Stimulated activated CD4-positive, alpha-beta T cell treated with anti-CD3 and anti-CD28 coated beads, Interleukin-1b, Interleukin-23, amount 100 ng/mL, for 24 hours (primary cell): Measurements from ENCODE around the gene DYNLT2B.
"Not testable (repeated sequence)": the region's sequence is repeated elsewhere in the genome, so short reads cannot be mapped to it uniquely, and the experiment has no call there.

Experiments used
- DNase-seq, 4 experiments: peaks; one replicate each; pipeline ENCODE4 v3.0.0-alpha.2; 2020; ENCODE audit warnings: low read depth in 4 of 4, low spot score in 1 of 4

Gene DYNLT2B

DNA sequence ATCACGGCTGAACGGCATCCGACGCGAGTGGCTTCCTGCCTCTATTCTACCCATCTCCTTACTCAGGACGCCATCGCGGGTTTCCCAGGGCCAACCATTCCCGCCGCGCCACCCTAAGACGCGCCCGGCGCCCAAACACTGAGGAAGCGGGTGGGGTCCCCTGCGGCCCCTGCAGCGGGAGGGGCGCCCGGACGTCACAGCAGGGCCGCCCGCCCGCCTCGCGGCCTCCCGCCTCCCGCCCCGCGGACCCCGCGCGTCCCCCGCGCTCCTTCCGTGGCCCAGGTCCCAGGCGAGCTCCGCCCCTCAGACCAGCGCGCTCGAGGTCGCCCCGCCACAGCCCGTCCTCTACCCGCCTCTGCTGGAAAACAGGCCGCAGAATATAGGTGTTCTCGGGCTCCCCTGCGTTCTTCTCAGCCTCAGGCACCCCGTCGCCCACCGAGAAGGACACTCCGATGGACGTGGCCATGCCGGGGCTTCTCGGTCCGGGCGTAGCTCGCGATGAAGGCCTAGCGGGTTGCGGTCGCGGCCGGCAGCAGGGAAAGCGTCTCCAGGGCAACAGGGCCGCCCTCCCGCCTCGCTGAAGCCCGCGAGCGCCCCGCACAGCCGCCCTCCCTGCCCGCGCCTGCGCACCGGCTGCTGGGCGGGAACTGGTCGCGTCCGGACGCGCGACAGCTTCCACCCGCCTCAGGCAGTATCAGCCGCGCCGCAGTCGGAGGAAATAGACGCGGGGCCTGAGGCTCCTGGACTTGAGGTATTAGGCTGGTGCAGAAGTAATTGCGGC lies at the start of gene DYNLT2B:
Gene DYNLT2B, minus strand, starts transcription at position 554 of the 781 bp plus-strand sequence. Its CDS starts 88 bp downstream, at position 466.
- peak; percentile 65 to 82 (median 71) for DNase-seq

DNA sequence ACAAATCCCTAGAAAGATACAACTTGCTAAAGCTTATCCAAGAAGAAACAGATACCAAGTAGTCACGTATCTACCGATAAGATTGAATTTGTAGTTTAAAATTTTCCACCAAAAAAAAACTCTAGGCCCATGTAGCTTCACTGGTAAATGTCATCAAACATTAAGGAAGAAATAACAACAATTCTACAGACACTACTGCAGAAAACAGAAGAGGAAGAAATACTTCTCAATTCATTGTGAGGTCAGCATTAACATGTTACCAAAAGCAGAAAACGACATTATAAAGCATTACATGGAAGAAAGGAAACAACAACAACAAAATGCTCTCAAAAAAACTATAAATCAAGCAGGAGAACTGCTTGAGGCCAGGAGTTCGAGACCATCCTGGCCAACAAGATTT lies 47.7 kb upstream of the DYNLT2B start:
- no peak for DNase-seq

DNA sequence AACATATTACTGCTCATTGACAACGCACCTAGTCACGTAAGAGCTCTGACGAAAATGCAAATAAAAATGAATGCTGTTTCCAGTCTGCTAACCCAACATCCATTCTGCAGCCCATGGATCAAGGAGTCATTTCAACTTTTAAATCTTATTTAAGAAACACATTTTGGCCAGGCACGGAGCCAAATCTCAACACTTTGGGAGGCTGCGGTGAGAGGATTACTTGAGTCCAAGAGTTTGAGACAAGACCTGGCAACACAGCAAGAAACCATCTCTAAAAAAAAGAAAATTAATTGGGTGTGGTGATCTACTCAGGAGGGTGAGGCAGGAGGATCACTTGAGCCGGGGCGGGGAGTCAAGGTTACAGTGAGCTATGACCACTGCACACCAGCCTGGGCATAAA lies 42.5 kb upstream of the DYNLT2B start:
- DNase-seq: no peak

DNA sequence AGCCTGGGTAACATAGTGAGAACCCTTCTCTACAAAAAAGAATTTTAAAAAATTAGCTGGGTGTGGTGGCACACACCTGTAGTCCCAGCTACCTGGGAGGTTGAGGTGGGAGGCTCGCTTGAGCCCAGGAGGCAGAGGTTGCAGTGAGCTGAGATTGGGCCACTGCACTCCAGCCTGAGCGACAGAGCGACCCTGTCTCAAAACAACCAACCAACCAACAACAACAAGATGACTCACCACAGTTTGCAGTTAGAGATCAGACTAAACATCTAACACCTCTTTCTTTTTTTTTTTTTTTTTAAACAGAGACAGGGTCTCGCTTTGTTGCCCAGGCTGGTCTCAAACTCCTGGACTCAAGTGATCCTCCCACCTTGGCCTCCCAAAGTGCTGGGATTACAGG lies 40.5 kb upstream of the DYNLT2B start:
- DNase-seq: not testable (repeated sequence)

DNA sequence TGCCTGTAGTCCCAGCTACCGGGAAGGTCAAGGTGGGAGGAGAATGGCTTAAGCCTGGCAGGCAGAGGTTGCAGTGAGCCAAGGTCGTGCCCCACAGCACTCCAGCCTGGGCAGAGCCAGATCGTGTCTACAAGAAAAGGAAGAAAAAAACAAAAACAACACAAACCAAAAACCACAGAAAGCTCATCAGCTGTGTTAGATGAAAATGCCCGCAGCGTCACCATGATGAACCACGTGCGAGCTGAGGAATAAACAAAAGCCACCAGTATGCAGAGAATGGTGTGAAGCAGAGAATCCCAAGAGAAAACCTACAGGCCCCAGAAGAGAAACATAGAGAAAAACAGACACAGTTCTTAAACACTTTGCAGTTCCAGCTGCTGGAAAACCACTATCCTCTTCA lies 39.9 kb upstream of the DYNLT2B start:
- DNase-seq: no peak

DNA sequence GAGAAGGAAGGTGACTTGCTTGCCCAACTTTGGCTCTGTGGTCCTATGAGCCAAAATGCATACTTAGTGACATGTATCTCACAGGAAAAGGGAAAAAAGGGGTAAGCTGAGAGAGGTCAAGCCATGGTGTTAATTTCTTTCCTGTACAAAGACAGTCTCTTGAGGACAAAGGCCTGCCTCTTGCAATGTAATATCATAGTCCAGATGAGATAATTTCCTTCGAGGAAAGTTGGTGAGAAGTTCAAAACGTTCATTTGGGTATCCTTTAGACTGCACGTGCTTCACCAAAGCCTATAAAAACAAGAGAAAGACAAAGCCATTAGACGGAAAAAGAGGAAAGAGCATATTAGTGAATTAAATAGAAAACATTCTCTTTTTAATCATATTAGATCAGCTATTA lies 38.5 kb upstream of the DYNLT2B start:
- DNase-seq: no peak

DNA sequence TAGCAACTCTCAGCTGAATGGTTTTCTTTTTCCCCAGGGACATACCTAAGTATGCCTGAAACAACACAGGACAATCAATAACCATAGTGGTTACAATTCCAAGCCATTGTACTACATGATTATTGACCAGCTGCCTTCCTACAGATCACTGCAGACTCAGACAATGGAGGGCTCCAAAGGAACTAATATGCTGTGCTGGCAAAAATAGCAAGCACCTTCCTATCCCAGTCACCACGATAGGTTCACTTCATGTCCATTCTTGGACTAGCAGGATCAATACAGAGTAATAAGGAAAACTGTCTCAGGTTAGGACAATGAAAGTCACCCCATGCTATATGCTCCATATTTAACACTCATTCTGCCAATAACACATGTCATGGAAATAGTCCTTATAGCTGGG lies 37.6 kb upstream of the DYNLT2B start:
- no peak for DNase-seq

DNA sequence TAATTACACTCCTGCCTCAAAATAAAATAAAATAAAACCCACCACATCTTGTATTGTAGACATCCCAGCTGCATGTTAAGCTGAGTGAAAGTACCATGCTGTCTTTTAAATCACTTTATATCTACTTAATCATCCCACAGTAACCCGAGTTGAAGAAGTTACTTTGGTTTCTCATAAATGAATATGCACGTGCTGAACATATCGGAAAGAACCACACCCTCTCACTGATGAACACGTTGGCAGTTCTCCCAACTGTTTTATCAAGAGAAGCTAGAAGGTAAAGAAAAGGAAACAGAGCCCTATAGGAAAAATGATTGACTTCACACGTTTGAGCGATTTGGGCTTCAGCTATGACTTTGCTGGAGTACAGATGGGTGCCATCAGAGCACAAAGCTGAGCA lies 36.1 kb upstream of the DYNLT2B start:
- DNase-seq: no peak

DNA sequence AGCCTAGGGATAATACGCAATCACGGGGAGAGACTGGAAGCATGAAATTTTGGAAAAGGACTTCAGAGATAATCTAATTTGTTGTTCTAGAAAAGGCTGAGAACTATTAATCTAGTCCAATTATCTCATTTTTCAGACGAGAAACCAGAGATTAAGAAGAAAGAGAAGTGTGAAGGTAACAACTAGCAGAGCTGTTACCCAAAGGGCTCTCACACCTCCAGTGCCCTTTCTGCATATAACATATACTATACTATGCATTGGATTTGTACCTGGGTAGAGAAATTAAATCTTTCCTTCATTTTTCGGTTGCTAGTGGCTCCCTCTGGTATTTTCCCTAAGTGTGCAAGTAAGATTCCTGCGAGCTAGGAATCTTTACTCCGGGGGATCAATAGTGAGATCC lies 33.5 kb upstream of the DYNLT2B start:
- DNase-seq: no peak

DNA sequence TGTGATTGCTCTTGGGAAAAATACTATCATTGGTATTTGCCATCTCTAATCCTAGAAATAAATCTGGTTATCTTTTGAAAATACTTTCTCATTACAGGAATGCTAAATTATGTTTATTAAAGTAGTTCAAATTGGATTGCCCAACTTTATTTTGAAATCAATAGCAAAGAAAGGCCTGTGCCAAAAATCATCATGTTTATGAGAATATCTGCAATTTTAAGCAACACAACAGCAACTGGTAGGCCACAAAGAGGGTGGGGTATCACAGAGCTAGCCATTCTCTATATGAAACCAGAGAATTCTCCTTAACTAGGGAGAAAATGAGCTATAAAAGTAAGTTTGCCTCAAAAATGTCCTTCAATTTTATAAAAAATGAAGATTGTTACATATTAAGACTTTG lies 32.0 kb upstream of the DYNLT2B start:
- DNase-seq: no peak

DNA sequence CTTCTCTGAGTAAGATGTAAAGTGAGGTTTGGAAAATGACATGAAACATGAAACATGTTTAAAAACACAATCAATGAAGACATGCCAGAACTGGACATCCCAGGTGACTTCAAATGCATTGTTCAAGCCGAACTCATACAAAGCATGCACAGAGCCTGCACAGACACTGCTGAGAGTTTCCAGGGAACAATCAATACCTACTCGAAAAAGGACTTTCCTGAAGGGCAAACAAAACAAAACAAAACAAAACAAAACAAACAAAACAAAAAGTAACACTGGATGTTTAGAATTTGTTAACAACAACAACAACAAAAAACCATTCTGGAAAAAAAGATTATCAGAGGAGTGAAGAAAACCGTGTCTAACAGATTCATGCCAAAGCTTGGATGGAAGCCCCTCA lies 30.7 kb upstream of the DYNLT2B start:
- no peak for DNase-seq

DNA sequence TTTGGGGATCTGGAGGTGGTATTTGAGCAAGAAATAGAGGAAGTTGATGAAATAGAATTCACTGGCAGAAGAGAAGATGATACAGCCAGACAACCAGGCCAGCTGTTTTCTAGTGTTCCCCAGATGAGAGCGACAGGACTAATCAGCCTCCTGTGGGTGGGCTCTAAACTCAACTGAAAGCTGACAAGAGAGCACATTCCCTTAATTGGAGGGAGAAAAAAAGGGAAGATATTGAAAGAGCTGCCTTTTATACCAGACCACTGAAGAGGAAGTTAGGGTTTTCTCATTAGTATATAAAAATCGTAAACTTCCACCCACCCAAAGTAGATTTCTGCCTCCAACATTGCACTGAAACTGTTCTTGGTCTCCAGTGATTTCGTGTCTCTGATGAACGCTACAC lies 26.6 kb upstream of the DYNLT2B start:
- DNase-seq: no peak

DNA sequence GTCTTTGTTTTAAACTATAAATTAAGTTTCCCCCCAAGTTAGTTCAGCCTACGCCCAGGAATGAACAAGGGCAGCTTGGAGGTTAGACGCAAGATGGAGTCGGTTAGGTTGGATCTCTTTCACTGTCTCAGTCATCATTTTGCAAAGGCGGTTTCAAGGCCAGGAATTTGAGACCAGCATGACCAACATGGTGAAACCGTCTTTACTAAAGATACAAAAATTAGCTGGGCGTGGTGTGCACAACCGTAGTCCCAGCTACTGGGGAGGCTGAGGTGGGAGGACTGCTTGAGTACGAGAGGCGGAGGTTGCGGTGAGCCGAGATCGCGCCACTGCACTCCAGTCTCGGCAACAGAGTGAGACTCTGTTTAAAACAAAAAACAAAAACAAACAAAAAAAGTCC lies 25.9 kb upstream of the DYNLT2B start:
- DNase-seq: not testable (repeated sequence)

DNA sequence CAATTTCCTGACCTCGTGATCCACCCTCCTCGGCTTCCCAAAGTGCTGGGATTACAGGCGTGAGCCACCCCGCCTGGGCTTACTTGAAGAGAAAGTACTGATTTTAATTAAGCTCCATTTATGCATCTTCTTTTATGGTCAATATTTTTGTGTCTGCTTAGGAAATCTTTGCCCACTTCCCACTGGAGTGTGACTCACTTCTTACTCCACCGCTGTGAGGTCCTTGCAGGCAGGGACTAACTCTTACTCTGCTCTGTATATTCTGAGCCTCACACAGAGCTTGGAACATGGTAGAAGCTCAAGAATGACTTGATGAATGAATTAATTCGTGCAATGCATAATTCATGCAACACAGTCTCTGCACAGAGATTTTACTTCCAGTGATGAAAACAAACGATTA lies 23.1 kb upstream of the DYNLT2B start:
- no peak for DNase-seq

DNA sequence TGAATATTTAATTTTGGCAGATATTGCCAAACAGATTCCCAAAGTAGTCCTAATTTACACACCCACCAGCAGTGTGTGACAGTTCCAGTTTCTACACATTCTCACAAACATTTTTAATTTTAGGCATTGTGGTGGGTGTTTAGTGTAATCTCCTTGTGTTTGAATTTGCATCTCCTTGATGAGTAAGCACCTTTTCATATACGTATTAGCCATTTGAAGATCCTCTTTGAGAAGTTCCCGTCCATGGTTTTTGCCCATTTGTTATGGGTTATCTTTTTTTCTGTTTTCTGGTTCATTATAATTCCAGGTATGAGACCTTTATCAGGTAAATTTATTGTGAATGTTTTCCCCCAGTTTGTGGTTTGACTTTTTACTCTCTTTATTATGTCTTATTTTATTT lies 22.4 kb upstream of the DYNLT2B start:
- no peak for DNase-seq

DNA sequence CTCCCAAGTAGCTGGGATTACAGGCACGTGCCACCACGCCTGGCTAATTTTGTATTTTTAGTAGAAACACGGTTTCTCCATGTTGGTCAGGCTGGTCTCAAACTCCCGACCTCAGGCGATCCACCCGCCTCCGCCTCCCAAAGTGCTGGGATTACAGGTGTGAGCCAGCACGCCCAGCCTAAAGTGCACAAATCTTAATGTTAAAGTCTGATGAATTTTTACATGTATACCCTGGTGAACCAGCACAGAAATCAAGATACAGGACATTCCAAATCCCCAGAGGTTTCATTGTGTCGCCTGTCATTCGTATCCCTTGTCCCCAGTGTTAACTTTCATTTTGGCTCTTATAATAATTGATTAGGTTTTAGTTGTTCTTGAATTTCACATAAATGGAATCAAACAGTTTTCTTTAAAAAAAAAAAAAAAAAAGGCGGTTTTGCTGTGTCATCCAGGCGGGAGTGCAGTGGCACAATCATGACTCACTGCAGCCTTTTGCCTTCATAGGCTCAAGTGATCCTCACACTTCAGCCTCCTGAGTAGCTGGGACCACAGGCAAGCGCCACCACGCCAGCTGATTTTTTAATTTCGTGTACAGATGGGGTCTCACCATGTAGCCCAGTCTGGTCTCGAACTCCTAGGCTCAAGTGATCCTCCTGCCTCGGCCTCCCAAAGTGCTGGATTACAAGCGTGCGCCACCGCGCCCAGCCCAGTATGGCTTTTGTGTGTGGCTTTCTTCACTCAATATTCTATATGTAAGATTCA lies 21.6 kb upstream of the DYNLT2B start:
- DNase-seq: no peak

DNA sequence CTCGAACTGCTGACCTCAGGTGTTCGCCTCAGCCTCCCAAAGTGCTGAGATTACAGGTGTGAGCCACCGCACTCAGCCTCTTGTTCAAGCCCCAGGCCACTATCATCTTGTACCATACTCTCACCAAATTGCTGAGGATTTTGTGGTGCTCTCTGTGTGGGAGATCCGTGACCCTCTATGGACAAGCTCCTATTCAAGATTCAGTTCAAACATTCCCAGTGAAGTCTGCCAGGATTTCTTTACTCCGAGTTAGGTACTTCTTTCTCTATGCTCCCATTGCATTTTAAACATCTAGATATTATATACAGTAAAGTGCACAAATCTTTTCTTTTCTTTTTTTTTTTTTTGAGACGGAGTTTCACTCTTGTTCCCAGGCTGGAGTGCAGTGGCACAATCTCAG lies 21.0 kb upstream of the DYNLT2B start:
- no peak for DNase-seq

DNA sequence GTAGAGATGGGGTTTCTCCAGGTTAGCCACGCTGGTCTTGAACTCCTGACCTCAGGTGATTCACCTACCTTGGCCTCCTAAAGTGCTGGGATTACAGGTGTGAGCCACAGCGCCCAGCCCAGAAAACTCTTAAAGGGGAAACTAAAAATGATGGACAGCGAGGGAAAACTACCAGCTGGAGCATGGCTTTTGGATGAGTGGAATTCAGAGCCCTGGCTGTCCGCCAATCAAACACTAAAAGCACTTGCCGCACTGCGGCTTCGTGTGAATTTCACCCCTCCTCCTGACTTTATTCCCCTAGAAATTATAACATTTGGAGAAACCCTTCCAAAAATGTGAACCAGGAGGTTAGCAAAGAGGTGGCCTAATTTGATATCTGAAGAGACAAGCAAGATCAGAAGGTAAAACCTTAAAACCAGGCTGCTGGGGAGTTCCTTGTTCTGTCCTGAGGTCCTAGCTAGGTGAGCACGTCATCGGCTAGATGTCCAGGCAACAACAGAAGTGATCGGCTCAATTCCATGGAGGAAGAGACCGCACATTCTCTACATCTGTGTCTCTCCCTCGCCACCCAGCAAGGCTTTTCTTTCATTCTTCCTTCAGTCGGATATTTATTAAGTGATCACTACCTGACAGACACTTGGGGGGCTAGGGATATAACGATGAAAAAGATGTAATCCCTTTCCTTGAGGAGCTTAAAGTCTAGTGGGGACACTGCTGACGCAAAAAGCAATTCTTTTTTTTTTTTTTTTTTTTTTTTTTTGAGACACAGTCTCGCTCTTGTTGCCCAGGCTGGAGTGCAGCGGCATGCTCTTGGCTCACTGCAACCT lies 18.5 kb upstream of the DYNLT2B start:
- no peak for DNase-seq

DNA sequence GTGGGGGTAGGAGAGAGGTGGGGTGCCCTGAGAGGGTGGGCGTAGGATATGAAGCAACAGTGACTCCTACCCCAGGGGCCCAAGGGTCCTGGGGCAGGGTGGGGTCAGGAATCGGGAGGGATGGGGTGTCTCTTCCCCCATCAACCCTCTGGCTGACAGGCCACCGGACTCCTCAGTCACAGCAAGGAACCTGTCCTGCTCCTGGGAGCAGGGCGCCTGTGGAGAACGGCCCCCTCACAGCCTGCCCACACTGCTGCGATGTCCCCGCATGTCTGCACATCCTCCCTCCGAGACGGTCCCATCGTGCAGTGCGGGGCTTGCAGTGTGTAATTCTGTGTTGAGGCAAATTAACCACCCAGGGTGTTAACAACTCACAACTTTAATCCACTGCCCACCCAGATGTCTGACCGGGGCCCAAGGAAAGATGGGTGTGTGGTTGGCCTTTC lies 17.5 kb upstream of the DYNLT2B start:
- DNase-seq: no peak

DNA sequence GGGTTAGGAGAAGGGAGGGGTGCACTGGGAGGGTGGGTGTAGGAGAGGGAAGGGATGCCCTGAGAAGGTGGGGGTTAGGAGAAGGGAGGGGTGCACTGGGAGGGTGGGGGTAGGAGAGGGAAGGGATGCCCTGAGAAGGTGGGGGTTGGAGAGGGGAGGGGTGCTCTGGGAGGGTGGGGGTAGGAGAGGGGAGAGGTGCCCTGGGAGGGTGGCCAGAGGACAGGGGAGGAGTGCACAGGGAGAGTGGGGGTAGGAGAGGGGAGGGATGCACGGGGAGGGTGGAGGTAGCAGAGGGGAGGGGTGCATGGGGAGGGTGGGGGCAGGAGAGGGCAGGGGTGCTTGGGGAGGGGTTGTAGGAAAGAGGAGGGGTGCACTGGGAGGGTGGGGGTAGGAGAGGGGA lies 16.9 kb upstream of the DYNLT2B start:
- no peak for DNase-seq

DNA sequence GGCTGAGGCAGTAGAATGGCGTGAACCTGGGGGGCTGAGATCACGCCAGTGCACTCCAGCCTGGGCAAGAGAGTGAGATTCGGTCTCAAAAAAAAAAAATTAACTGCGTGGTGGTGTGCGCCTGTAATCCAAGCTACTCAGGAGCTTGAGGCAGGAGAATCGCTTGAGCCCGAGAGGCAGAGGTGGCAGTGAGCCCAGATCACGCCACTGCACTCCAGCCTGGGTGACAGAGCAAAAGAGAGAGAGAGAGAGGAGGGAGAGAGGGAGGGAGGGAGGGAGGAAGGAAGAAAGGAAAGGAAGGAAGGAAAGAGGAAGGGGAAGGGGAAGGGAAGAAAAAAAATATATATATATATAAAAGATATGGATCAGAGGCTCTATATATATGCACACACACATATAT lies 14.1 kb upstream of the DYNLT2B start:
- no peak for DNase-seq

DNA sequence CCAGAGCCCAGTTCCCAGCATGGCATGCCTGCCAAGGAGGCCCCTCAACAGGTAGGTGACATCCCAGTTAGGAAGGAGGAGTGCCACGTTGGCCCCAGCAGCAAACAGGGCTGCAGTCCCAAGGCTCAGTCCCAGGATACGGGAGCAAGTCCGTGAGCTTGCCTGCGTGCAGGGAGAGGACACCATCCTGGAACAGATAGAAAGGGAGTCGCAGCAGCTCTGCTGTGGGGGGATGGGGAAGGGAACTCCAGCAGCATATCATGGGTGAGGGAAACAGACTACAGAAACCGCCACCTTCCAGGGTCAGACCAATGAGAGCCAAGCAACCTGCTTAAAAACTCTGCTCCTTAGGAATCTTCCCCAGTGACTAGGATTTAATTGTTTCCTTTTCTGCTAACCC lies 9.4 kb upstream of the DYNLT2B start:
- no peak for DNase-seq
